GM19238 (cell line): Measurements from ENCODE around the gene ADRM1.

Experiments used
- DNase-seq: peaks from one replicate; pipeline ENCODE4 v3.0.0; 2011; ENCODE audit warnings: low spot score; ENCODE audit not compliant: insufficient read length

The ADRM1 gene

DNA sequence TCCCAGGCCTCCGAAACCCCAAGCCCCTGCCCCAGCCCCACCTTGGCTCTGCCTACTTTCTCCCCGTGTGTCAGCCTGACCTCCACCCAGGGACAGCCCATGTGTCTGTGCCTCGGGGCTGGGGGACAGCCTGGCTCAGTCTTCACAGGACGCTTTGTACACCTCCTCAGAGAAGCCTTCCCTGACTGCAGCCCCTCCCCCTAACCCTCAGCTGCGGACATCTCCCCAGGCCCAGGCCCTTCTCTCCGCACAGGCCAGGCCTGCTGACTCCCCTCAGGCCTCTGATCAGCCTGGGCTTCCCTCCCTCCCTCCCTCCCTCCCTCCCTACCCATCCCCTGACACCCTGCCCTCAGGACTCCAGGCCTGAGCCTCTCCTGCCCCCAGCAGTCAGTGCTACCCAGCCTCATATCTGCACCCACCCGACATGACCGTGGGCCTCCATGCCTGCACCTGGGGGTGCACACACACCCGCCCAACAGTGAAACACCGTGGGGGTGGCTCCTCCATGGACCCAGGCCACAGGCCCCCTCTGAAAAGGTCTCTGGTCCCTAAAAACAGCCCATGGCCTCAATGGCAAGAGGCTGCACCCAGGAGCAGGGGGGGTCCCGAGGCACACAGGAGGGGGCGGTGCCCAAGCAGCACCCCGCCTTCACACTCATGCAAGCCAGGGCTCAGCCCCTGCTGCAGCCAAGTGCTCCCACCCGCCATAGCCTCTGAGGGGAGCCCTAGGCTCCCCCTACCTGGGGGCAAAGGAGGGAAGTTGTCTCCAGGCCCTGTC lies 51.4 kb downstream of the ADRM1 start:
- DNase-seq = no peak

DNA sequence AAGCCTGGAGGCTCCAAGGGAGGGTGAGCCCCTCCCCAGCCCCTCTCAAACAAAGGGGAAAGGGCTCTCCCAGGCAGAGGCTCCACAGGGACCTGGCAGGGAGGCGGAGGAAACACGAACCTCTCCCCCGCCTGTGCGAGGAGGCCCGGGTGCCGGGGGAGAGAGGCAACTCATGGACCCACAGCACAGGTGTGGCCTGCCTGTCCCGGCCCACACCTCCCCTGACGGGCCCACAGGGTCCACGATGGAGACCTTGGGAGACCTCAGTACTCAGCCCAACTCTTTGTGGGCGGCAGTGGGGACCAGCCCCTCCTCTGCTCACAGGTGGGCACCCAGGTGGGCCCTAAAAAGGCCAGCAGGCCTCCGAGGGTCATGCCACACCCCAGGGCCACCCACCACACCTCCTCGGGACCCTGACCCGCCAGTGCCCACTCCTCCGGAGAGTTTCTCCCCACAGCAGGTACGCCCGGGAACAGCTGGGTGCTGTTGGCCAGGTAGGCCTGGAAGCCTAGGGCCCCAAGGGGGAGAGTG lies 52.1 kb downstream of the ADRM1 start:
- no peak for DNase-seq

DNA sequence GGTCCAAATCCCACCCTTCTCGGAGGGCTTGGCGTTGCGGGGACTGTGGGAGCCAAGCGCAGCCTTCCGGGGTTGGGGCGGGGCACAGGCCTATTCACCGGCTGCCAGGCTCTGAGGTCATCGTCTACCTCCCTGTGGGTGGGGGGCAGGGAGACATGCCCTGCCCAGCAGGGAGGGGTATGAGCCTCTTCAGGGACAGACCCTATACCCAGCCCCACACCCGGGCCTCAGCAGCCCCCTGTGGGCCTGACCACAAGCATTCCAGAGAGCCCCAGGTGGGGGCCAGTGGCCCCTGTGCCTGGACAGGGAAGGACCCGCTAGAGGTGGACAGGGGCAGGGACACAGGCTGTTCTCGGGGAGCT lies 52.7 kb downstream of the ADRM1 start:
- DNase-seq = no peak

DNA sequence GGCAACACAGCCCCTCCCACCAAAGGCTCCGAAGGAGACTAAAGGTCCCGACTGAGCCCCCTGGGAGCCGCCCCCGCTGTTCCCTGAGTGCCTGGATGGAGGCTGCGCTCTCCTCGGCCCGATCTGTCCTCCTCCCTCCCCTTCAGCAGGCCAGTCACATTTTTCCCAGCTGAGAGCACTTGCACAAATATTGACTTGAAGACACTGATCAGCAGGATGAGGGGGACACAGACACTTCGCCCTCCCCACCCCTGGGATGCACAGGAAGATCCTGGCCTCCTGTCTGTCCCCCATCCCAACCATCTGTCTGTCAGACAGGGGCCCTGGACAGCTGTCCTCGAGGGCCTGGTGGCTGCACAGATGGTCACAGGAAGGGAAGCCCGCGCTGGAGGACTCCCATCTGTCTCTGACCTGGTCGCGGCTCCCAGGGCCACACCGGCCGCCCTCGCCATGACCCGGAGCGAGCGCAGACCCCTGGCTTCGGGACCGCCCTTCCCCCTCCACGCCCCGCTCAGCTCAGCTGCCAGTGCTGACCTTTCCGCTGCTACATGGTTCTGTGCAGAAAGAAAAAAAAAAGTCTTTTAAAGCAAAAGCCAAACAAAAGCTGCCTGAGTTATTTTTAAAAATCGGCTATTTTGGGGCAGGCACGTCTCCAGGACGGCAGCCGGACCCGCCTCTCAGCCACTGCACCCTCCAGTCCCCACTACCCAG lies 53.2 kb downstream of the ADRM1 start:
- no peak for DNase-seq

DNA sequence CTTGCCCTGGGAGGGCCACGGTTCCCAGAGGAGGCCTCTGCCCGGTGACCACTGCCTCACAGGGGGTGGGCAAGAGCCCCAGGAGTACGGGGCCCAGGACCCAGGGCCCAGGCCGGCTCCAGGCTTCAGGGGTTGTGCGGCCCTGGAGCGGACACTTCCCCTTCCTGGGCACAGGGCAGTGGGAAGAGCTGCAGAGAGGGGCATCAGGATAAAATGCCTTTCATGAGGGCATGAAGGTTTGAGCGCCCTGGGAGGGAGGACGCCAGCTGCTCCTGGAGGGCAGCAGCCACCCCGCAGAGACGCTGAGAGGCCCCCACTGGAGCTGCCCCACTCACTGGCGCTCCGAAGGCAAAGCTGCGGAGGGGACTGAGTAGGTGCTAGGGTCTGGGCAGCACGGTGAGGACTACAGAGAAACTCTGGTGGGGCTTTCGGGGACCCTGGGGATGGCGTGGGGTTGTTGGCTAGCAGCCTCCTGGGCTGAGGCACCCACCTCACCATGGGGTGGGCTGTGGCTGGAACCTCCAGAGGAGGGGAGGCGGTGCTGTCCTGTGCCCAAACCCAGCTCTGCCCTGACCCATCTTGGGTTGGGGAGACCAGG lies 53.9 kb downstream of the ADRM1 start:
- DNase-seq = no peak

DNA sequence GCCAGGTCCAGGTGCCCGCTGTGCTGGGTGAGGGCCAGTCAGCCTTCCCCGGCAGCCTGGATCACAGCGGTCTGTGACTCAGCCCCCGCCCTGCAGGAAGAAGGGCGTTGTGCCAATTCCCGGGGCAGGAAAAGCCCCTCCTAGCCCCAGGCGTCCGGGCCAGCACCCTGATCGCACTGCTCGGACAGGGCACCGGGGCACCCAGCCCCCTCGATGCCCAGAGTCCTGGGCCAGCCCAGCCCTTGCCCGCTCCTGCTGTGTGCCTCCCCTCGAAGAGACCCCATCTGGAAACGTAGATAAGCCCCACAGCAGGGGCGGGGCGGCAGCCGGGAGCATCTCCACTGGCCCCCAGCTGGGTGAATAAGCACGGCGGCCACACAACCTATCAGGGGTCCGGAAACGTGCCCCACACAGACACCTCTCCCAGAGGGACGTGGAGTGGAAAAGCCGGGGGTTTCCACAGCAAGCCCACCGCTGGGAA lies 54.4 kb downstream of the ADRM1 start:
- no peak for DNase-seq

DNA sequence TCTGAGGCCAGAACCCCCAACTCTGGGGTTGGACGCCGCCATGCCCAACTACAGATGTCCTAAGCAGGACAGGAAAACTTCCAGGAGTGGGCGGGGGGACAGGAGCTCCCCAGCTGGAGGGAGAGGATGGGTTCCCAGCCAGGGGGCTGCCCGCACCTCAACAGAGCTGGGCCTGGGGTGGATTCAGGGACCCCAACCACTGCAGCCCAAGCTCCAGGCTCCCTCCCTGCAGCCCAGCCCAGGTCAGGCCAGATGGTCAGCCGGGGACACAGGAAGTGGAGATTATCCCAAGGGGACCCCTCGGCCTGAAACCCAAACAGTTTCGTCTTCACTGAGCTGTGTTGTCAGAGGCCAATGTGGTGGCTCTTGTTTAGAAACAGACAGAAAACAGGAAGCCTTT lies 54.9 kb downstream of the ADRM1 start:
- DNase-seq = no peak
